Superior temporal gyrus (tissue), 1 donor: ENCODE data around the gene PPP1R14D.

Experiments
- DNase-seq: peaks from one replicate; pipeline ENCODE4 v3.0.0-alpha.2; 2016; ENCODE audit errors: extremely low spot score

Gene PPP1R14D

GRCh38 chr15:40819048-40819447 lies 9.5 kb downstream of the PPP1R14D start:
- DNase-seq = no peak

- peak; percentile 32 for DNase-seq
Observed at GRCh38 chr15:40815042-40815698, 13.3 kb downstream of the PPP1R14D start.

- DNase-seq = no peak
Observed at GRCh38 chr15:40812721-40813425, 15.6 kb downstream of the PPP1R14D start.

- DNase-seq = no peak
Observed at GRCh38 chr15:40808861-40809450, 19.6 kb downstream of the PPP1R14D start.

GRCh38 chr15:40807888-40808461 lies 20.5 kb downstream of the PPP1R14D start:
- no peak for DNase-seq

- DNase-seq = peak; percentile 99
Observed at GRCh38 chr15:40807028-40807887, 21.2 kb downstream of the PPP1R14D start, which contains the start of the genes DNAJC17 and ZFYVE19. Gene DNAJC17, minus strand, starts transcription at chr15:40807473. Its CDS starts 27 bp downstream, at chr15:40807446. Gene ZFYVE19, plus strand, starts transcription at chr15:40807089. Its CDS starts 501 bp downstream, at chr15:40807590.

- no peak for DNase-seq
Observed at GRCh38 chr15:40806672-40807027, 21.9 kb downstream of the PPP1R14D start.

GRCh38 chr15:40803688-40804087 lies 24.8 kb downstream of the PPP1R14D start:
- no peak for DNase-seq

GRCh38 chr15:40803076-40803475 lies 25.4 kb downstream of the PPP1R14D start:
- DNase-seq = no peak

GRCh38 chr15:40799523-40799922 lies 29.0 kb downstream of the PPP1R14D start:
- DNase-seq = no peak

- no peak for DNase-seq
Observed at GRCh38 chr15:40796512-40796911, 32.0 kb downstream of the PPP1R14D start.

GRCh38 chr15:40796041-40796440 lies 32.5 kb downstream of the PPP1R14D start:
- no peak for DNase-seq

- DNase-seq = peak; percentile 27
Observed at GRCh38 chr15:40793216-40793989, 35.1 kb downstream of the PPP1R14D start.

GRCh38 chr15:40792394-40792793 lies 36.1 kb downstream of the PPP1R14D start:
- no peak for DNase-seq

- DNase-seq = no peak
Observed at GRCh38 chr15:40790718-40791117, 37.8 kb downstream of the PPP1R14D start.

- DNase-seq = no peak
Observed at GRCh38 chr15:40789999-40790398, 38.5 kb downstream of the PPP1R14D start.

- DNase-seq = no peak
Observed at GRCh38 chr15:40789119-40789518, 39.4 kb downstream of the PPP1R14D start.

GRCh38 chr15:40787991-40788390 lies 40.5 kb downstream of the PPP1R14D start:
- no peak for DNase-seq

- DNase-seq = no peak
Observed at GRCh38 chr15:40787344-40787841, 41.1 kb downstream of the PPP1R14D start.

- DNase-seq = no peak
Observed at GRCh38 chr15:40785814-40786213, 42.7 kb downstream of the PPP1R14D start.

GRCh38 chr15:40785164-40785563 lies 43.3 kb downstream of the PPP1R14D start:
- DNase-seq = no peak
